ENCODE measurements around the gene ANK3. TPM values are rescaled to one million over a fixed set of nuclear protein-coding genes. Genes with fewer than 3 reads are reported as not detected.

The ANK3 gene
- total RNA-seq, 1 experiment from 2014 or later = 69.6 TPM

GRCh38 chr10:60283397-60283796 is 106.3 kb downstream of the ANK3 start:
- no peak for ATAC-seq
- H3K9me3 Mint-ChIP-seq = no peaks in the 10 kb centered on the region
- no peak overlapping the region for H3K27ac Mint-ChIP-seq
- H3K4me3 Mint-ChIP-seq = no peak overlapping the region
- ChIA-PET CTCF (no interaction called here), POLR2A (no interaction called here)
- H3K27me3 Mint-ChIP-seq (ENCODE audit: low read depth) = no peaks in the 10 kb centered on the region
- no peak for DNase-seq (ENCODE audit: low spot score)
- no peaks in the 10 kb centered on the region for H3K36me3 Mint-ChIP-seq
- peaks cover 17% of the 10 kb centered on the region for H3K4me1 Mint-ChIP-seq
- no peak for TF ChIP-seq SMAD3 (CRISPR knock-in tag; IDR thresholded peaks at IDR 0.05; ENCODE audit: borderline replicate concordance)
- TF ChIP-seq MYBL2 (CRISPR knock-in tag; IDR thresholded peaks at IDR 0.05) = no peak
- no peak for TF ChIP-seq USF2 (CRISPR knock-in tag; IDR thresholded peaks at IDR 0.05)
- no peak for TF ChIP-seq JAZF1 (CRISPR knock-in tag; IDR thresholded peaks at IDR 0.05)
- no peak for TF ChIP-seq NFE2L1 (CRISPR knock-in tag; IDR thresholded peaks at IDR 0.05)
- no peak for TF ChIP-seq TCF7 (CRISPR knock-in tag; IDR thresholded peaks at IDR 0.05; ENCODE audit: low read depth)
- TF ChIP-seq ZNF232 (CRISPR knock-in tag; IDR thresholded peaks at IDR 0.05) = no peak
- TF ChIP-seq ZNF416 (CRISPR knock-in tag; IDR thresholded peaks at IDR 0.05) = no peak
- TF ChIP-seq ATF1 (CRISPR knock-in tag; IDR thresholded peaks at IDR 0.05) = no peak
- TF ChIP-seq ESRRA (CRISPR knock-in tag; IDR thresholded peaks at IDR 0.05; ENCODE audit: borderline replicate concordance) = no peak
- no peak for TF ChIP-seq AFF4 (CRISPR knock-in tag; IDR thresholded peaks at IDR 0.05; ENCODE audit: borderline replicate concordance)
- TF ChIP-seq ELF4 (CRISPR knock-in tag; IDR thresholded peaks at IDR 0.05; ENCODE audit: low read depth) = no peak
- no peak for TF ChIP-seq HMGA2 (CRISPR knock-in tag; IDR thresholded peaks at IDR 0.05)
- no peak for TF ChIP-seq ZNF425 (CRISPR knock-in tag; conservative IDR thresholded peaks at IDR 0.05)

- Mint-ChIP-seq H3K36me3 (no peaks in the 10 kb centered on the region), H3K27me3 (ENCODE audit: low read depth) (no peaks in the 10 kb centered on the region), H3K4me3 (no peak overlapping the region), H3K9me3 (no peaks in the 10 kb centered on the region), H3K27ac (0 out of 2 replicates have a peak overlapping the region, but pooled peaks have one; percentile 33), H3K4me1 (peaks cover 17% of the 10 kb centered on the region)
- no peak for ATAC-seq
- CTCF ChIA-PET = no interaction called here
- POLR2A ChIA-PET = no interaction called here
- no peak for DNase-seq (ENCODE audit: low spot score)
- TF ChIP-seq ZNF138 (CRISPR knock-in tag; conservative IDR thresholded peaks at IDR 0.05) (no peak), E2F1 (CRISPR knock-in tag; IDR thresholded peaks at IDR 0.05) (no peak), GRHL2 (CRISPR knock-in tag; IDR thresholded peaks at IDR 0.05; ENCODE audit: insufficient replicate concordance, severe bottlenecking) (no peak), GABPB1 (CRISPR knock-in tag; IDR thresholded peaks at IDR 0.05) (no peak), KAT7 (CRISPR knock-in tag; IDR thresholded peaks at IDR 0.05; ENCODE audit: borderline replicate concordance) (no peak), TP53 (CRISPR knock-in tag; IDR thresholded peaks at IDR 0.05) (no peak), ZNF317 (CRISPR knock-in tag; IDR thresholded peaks at IDR 0.05; ENCODE audit: borderline replicate concordance, low read depth) (no peak), ZNF416 (CRISPR knock-in tag; IDR thresholded peaks at IDR 0.05) (no peak), ZNF281 (CRISPR knock-in tag; IDR thresholded peaks at IDR 0.05) (no peak), NFE2L1 (CRISPR knock-in tag; IDR thresholded peaks at IDR 0.05) (no peak), ESRRA (CRISPR knock-in tag; IDR thresholded peaks at IDR 0.05; ENCODE audit: borderline replicate concordance) (no peak), MXD4 (CRISPR knock-in tag; IDR thresholded peaks at IDR 0.05; ENCODE audit: borderline replicate concordance) (no peak), HMGA2 (CRISPR knock-in tag; IDR thresholded peaks at IDR 0.05) (no peak), CREB1 (CRISPR knock-in tag; IDR thresholded peaks at IDR 0.05) (no peak), ZNF121 (CRISPR knock-in tag; IDR thresholded peaks at IDR 0.05) (no peak)
These were observed 106.8 kb downstream of the ANK3 start for GRCh38 chr10:60282771-60283353.

All from WTC11 (cell line).